Stimulated activated CD8-positive, alpha-beta memory T cell treated with anti-CD3 and anti-CD28 coated beads, Interleukin-7, amount 100 ng/mL, for 48 hours (primary cell): ENCODE results near the gene PPP1R13B.
"Not testable (repeated sequence)": the region's sequence is repeated elsewhere in the genome, so short reads cannot be mapped to it uniquely, and the experiment has no call there.

Source experiments
- DNase-seq, 2 donors: peaks; one replicate each; pipeline ENCODE4 v3.0.0-alpha.2; 2020; ENCODE audit warnings: low read depth in 1 of 2; ENCODE audit errors: extremely low read depth in 1 of 2

Gene PPP1R13B

DNA sequence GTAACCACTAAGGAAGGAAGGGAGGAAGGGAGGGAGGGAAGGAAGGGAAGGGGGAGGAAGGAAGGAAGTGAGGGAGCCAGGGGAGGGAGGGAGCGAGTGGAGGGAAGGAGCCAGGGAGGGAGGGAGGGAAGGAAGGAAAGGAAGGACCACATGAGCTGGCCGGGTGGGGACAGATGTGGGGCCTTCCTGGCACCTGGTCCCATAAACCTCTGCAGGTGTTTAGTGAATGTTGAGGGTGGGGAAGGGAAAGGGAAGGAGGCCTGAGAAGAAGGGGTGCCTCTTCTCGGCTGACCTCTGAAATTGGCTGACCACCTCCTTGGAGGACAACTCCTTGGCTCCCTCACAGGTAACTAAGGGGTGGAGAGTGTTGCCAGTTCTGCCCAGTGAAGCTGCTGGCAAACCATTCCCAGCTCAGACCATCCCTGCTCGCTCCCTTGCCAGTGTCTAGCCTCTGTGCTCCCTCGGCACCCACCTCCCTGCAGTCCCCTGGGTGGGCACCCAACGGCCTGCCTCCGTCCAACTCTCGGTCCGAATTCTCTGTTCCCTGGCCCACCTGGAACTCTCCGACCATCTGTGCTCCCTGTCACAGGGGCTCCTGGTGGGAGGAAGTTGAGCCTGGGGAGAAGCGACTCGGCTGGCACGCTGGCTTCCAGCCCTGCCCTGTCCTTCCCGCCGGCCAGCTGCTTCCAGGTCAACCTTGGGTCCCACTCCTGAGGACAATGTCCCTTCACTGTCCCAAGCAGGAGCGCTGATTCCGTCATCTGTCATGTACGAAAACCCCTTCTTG, 12.2 kb upstream of the PPP1R13B start:
- DNase-seq, result no peak

DNA sequence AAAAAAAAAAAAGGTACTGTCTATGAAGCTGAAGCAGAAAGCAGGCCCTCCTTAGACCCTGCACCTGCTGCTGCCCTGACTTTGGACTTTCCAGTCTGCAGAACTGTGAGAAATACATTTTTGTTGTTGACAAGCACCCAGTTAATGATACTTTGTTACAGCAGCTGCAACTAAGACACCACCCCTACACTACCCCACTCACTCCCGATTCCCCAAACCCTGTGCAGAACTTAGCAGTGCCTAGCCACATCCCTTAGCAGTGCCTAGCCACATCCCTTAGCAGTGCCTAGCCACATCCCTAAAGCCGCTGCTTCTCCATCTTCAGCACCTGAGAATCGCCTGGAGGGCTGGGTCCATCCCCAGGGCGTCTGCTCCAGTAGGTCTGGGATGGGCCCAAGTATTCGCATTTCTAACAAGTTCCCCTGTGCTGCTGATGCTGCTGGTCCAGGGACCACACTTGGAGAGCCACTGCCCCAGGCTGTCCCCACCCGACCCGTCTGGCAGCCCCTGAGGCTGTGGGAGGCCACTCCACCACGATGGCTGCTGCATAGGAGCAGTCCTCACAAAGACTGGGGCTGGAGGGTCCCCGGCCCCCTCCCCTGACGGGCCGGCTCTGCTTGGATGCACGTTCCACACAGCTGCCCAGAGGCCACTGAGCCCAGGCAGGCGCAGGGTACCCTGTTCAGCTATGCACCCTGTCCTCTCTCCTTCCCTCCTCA, 10.8 kb upstream of the PPP1R13B start:
- no peak for DNase-seq

DNA sequence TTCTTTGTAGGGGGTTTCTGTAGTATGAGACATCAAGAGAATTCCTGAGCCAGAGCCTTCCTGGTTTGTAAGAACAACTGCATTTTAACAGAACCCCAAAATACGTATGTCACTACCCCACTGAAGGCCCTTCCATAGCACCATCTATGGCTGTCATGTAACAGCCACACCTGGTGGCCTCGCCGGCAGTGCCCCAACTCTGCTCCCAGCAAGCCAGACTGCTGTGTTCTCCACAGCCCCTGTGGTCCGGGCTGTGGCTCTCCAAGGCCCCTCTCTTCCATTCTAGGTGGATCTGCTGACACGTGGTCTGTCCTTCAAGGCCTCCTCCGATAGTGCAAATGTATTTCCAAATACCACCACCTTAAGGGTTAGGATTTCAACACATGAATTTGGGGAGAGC, 9.9 kb upstream of the PPP1R13B start:
- no peak for DNase-seq

DNA sequence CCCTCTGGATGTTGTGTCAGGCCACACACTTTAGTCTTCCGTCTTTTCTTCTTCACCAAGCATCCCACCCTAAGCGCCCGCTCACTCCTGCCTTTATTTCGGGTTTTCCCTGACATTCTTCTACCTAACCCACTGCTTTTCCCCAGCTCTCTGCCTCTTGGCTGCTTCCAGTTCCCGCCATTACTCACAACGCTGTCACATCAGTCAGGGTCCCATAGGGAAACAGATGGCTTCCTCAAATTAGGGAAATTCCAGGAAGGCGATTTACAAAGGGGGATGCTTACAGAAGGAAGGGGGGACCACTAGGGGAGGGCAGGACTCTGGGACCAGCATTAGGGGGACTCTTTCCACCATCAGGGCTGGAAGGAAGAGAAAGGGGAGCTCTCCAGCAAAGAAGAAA, 9.2 kb upstream of the PPP1R13B start:
- DNase-seq, result no peak

DNA sequence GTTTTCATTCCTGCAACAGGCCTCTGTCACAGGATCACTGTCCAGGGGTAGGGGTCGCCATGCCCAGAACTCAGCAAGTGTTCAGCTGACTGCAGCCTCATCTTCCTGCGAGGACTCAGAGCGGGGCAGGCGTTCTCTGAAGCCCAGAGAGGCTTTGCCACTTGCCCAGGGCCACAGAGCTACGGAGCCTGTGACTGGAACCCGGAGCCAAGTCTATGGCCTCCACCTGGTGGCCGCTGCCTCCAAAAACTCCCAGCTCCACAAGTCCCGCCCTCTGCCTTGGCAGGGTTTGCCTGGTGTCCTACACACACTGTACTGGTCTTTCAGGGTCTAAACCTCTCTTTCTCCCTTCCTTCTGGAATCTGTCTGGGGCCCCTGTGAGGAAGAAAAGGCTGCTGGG, 8.7 kb upstream of the PPP1R13B start:
- no peak for DNase-seq

DNA sequence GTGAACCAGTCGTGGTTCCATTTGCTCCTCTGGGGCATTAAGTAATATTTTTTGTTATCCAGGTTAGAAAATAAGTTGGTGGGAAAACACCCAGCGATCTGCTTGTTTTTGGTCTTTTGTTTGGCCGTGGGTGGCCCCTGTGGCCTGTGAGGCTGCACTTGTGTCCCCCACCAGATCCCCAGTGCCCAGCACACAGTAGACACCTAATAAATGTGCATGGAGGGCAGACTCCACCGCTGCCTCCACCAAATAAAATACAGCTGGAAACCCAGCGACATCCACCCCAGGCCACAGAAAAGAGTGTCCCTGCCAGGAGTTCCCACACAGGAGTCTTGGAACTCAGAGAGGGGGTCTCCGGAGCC, 8.3 kb upstream of the PPP1R13B start:
- no peak for DNase-seq

DNA sequence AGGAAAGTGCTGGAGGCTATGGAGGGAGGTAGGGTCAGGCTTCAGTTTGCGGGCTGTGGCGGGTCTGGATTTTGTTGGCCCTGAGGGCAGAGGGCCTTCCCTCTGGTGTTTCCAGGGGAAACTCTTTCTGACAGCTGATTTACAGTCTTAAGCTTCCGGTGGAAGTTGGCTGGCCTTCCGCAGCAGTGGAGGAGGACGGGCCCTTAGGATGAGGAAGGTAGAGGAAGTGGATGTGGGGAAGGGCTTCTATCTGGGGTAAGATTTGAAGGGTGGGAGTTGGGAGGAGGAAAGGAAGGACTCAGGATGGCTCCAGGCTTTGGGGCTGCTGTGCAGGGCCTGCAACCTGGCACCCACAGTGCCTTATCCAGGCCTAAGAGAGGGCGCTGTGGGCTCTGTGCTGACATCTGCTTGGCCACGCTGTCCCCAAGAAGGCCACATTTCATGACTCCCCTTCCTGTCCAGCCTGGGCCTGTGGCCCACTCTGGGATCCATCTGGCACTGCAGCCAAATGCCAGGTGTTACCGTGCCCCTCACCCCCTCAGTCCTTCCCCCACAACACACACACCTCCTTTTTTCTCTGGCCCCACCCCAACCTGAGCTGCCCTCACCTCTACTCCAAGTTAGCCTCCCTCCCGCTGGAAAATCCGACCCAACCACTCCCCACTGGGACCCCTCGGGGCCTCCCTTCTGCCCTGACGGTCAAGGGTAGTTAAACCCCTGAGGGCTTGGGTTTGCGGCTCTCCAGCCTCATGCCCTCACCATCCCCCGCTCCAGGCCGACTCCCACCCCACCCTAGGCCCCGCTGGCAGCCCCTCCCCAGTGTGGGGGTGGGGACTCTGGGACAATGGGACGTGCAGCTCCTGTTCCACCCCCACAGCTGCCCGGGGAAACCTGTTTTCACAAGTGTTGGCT, 7.7 kb upstream of the PPP1R13B start:
- DNase-seq, result no peak

DNA sequence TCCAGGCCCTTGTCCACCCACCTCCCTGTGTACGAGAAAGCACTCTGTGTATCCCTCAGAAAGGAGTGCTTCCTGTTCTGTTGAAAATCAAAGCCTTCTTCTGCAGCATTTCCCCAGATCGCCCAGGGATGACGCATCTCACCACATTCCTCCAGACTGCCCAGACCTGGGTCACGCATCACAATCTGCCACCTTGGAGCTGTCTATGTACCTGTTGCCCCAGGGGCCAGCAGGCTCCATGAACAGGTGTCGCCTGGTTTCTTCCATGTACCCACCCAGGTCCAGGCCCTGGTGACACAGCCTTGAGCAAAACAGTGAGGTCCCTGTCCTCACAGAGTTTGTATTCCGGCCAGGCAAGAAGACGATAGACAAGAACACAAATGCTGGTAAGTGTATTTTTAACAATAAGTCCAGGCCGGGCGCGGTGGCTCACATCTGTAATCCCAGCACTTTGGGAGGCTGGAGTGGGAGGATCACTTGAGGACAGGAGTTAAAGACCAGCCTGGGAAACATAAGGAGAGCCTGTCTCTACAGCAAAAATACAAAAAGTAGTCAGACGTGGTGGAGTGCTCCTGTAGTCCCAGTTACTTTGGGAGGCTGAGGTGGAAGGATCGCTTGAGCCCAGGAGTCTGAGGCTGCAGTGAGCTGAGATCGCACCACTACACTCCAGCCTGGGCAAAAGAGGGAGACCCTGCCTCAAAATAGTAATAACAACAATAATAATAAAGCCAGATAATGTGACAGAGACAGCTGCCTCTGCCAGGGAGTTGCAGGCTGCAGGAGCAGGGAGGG, 6.8 kb upstream of the PPP1R13B start:
- no peak for DNase-seq

DNA sequence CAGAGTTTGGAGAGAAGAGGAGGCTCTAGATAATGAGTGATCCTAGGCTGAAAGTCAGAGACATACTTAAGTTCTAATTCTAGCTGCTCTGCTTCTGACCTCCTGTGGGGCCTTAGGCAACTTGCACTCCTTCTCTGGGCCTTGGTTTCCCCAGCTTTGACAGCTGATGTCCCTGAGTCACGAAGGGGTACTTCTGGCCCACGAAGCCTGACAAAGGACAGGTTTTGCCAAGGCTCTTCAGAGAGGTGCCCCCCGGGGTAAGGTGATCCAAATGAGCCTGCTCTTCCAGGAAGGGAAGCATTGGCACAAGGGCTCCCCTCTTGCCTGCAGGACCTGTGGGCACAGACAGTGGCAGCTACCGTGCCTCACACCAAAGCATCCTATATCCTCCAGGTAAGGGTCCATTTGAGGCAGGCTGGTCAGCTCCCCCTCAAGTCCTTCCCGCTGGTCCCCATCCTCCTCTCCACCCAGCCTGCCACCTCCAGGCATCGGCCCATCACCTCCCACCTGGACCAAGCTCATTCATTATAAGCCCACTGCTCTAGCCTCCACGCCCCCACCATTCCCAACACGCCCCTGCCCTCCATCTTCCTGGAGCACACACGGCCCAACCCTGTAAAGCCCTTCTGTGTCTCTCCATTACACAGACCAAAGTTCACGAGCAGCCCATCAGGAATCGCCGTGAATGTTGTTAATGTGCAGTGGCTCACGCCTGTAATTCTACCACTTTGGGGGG, 1.9 kb upstream of the PPP1R13B start:
- DNase-seq, result no peak

DNA sequence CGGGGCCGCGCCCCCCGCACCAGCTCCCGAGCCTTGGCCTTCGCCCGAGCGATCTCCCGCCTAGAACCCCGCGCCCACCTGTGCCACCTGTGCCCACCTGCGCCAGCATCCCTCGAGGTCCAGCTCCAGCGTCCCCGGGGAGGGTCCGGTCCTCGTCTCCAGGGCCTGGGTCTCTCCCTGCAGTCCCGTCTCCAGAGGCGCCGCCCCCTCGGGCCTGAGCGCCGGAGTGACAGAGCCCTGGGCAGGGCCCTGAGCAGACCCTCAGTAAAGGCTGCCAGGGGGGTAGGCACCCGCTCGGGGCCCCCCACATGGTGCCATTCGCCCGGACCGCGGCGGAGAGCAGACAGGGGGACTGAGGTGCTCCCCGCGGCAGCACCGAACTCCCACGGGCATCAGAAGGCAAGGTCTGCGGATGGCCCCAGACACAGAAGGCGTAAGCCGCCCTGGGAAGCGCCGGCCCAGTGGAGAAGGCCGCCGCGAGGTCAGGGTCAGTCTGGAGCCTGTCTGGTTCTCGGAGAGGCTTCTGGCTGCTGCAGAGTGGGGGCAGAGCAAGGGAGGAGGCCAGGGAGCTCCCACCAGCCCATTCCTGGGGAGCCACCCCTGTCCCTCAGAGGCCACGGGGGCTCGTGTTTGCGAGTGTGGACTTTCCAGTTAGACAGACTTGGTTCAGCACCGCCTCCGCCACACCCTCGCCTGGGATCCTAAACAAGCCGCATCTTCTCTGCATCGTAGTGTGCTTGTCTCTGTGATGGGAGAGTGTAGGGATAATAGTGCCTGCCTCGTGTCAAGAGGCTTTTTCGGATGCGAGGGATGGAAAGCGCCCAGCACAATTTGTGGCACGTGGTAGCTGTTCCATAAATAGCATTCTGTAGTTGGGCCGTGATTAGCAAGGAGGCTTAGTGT, 1.1 kb upstream of the PPP1R13B start:
- DNase-seq, result no peak

DNA sequence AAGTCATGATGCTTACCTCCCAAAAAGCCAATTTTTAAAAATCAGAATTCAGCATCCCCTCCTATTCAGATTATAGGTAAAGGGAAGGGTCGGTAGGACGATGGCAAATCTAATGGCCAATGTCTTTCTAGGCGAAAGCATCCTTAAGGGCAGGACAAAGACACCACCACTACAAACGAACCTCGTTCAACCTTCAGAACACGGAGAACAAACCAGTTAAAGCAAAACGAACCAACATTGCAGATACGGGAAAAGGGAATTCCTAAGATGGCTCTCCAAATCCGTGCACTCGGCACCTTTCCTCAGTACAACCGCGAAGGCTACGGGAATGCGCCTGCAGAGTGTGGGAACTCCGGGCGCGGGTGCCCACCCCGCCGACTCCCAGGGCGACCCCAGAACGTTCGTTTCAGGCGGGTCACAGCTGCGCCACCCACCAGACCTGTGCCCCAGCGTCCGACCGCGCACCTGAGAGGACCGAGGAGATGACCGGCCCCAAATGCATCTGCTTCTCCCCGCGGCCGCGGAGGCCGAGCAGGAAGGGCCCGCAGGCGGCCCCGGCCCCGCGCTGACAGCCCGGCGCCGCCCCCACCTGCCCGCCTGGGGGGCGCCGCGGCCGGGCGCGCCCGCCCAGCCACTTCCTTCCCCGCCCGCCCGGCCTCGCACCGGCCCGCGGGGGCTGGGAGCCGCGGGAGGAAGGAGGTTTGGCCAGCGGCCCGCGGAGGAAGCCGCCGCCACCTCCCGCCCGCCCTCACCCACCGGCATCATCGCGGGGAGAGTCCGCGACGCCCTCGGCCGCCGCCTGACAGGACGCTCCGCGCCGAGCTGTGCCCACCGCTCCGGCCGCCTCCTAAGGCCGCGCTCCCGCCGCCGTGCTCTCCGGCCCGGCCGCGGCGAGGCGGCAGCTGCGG, 578 bp downstream of the PPP1R13B start:
- peak in 1 of 2 donors; percentile 7 for DNase-seq

DNA sequence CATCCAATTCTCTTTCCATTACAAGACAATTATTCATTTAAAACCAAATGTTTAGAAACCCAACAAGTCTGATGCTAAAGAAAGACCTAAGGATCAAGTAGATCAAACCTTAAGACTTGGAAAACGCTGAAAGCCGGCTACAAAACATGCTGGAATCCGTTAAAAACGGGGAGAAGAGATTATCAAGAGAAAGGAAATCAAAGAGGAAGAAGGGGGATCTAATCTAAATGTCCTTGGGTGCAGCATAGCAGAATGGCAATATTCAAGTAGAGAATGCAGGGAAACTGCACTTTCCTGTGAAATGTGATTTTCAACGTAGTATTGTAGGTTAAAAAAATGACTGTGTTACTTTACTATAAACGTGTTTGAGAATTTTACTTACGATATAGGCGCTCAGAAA, 1.3 kb downstream of the PPP1R13B start:
- DNase-seq, result no peak

DNA sequence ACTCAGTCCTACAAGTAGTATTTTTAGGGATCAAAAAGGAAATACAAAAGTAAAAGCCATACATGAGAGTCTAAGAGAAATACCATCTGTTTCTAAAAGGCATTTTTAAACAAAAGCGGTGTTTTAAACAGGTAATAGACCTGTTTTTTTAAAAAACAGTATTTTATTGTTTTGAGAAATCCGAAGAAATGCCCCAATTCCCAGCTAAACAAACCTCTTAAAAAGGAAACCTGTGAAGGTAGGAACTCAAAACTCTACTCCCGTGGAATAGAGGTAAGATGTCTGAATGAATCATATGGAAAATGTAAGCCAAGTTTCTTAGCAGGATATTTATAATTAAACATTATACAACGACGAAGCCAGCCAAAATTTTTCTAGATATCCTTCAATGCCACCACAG, 2.0 kb downstream of the PPP1R13B start:
- DNase-seq, result no peak

DNA sequence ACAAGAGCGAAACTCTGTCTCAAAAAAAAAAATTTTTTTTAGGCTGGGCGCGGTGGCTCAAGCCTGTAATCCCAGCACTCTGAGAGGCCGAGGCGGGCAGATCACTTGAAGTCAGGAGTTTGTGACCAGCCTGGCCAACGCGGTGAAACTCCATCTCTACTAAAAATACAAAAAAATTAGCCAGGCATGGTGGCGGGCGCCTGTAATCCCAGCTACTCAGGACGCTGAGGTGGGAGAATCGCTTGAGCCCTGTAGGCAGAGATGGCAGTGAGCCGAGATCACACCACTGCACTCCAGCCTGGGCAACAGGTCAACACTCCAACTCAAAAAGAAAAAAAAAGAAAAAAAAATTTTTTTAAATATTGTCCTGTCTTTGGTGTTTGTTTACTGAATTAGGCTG, 6.1 kb downstream of the PPP1R13B start:
- not testable (repeated sequence) for DNase-seq

DNA sequence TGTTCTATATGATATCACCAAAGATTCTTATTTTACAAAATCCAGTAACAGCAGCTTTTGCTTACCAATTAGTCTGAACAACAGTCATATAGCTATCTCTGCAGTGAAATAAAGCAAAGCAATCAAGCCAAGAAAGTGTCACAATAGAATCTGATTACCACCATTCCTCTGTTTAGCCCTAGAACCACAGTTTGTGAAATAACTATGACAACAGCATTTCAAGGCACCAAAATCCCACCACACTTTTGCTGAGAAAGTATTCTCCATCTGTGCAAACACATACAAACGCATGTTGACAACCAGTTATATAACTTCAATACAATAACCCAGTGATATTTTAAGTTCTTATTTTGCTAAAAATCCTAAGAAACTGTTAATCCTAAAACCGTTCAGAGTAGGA, 7.4 kb downstream of the PPP1R13B start:
- DNase-seq, result no peak

DNA sequence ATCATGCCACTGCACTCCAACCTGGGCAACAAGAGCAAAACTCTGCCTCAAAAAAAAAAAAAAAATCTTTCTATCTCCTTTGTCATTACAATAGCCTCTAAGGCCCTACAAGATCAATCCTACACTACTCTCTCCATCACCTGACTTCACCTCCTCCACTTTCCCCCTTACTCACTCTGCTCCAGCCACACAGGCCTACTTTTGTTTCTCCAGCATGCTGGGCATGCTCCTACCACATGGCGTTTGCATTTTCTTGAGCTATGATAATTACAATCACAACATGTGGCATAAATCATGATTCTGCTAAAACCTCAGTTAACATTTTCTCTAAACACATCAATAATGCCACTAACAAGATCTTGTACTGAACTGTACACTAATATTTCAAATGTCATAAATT, 7.8 kb downstream of the PPP1R13B start:
- no peak for DNase-seq

DNA sequence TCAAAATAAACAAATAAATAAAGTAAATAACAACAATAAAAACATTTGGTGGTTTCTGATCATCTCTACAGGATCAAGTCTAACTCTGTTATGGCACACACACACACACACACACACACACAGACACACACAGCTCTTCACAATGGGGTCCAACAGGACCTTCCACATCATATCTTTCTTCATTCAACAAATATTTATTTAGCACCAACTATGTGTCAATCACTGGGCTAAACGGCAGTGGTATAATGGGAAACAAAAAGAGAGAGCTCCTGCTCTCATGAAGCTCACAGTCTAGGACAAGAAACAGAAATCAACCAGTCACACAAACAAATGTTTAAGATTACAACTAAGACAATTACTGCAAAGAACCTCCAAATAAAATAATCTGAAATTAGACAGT, 9.3 kb downstream of the PPP1R13B start:
- DNase-seq, result no peak
